Bronchial epithelial cell (primary cell): Measurements from ENCODE around the gene MUC13. TPM values are rescaled to one million over a fixed set of nuclear protein-coding genes. Genes with fewer than 3 reads are reported as not detected.

ENCODE experiments used
- DNase-seq: peaks from one replicate; pipeline ENCODE4 v3.0.0-alpha.2; 2010; ENCODE audit warnings: low read depth
- FAIRE-seq: peaks from 2 replicates; lab custom pipeline; 2011; peaks lifted over from hg19 to GRCh38; lab: Jason Lieb, UNC
- H3K27me3 ChIP-seq: 2 replicates; pipeline ENCODE4 v1.5.1; 2011; ENCODE audit warnings: low read length; ENCODE audit not compliant: control insufficient read depth, insufficient read depth
- H3K36me3 ChIP-seq: 2 replicates; pipeline ENCODE4 v1.5.1; 2011; ENCODE audit warnings: low read length; ENCODE audit not compliant: control insufficient read depth, insufficient read depth
- H3K4me3 ChIP-seq: 2 replicates; pipeline ENCODE4 v1.5.1; 2011; ENCODE audit warnings: mild to moderate bottlenecking, low read depth, low read length, control low read depth
- total RNA-seq: library from RNA; depleted of rRNA; stranded (reverse); fragments of >200 nt; gene quantifications from 2 replicates; pipeline ENCODE4 v1.2.1, GENCODE V29; 2014
- TF ChIP-seq, protein P1 (sequence below): IDR thresholded peaks from 2 replicates; pipeline ENCODE4 v1.5.1; 2011; ENCODE audit warnings: mild to moderate bottlenecking, moderate library complexity, low read length, control low read depth, inconsistent platforms; ENCODE audit not compliant: insufficient read depth, severe bottlenecking

MUC13 gene
- total RNA-seq, 1 donor from 2014 or later, result not detected

DNA sequence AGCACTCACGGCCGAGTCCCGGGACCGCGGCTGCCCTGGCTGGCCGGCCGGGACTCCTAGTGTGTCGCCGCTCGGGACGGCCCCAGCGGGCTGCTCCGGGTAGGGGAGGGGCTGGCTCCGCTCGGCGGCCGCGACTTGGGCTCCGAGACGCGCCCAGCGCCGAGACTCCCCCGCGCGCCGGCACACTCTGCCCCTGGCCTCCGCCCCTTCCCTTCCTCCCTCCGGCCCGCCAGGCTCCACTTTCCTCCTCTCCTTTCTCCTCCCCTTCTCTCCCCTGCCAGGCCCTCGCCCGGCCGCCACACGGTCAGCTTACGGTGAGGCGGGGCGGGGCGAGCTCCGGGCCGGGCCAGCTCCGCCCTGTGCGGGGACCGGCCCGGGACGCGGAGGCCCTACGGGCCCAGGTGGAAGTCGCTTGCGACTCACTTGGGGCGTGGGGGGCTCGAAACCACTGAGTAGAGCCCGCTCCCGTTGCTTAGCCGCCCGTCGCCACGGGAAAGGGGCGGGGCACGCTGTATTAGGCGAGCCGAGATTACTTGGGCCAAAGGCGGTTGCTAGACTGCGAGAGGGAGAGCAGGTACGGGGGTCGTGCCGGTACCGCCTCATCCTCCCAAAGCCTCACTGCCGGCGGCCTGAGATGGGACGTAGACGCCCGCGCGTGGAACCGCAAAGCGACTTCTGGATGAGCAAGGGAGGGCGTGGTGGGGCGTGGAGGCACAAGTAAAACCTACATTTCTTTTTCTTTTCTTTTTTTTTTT, 47.2 kb downstream of the MUC13 start, which contains the start of gene ITGB5:
Gene ITGB5 (minus strand): TSS at position 189 of the 755 bp plus-strand sequence. CDS start 365 bp downstream, outside the sequence.
- no peaks in the 10 kb centered on the region for H3K36me3 ChIP-seq
- TF ChIP-seq, protein P1, sequence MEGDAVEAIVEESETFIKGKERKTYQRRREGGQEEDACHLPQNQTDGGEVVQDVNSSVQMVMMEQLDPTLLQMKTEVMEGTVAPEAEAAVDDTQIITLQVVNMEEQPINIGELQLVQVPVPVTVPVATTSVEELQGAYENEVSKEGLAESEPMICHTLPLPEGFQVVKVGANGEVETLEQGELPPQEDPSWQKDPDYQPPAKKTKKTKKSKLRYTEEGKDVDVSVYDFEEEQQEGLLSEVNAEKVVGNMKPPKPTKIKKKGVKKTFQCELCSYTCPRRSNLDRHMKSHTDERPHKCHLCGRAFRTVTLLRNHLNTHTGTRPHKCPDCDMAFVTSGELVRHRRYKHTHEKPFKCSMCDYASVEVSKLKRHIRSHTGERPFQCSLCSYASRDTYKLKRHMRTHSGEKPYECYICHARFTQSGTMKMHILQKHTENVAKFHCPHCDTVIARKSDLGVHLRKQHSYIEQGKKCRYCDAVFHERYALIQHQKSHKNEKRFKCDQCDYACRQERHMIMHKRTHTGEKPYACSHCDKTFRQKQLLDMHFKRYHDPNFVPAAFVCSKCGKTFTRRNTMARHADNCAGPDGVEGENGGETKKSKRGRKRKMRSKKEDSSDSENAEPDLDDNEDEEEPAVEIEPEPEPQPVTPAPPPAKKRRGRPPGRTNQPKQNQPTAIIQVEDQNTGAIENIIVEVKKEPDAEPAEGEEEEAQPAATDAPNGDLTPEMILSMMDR, result no peak
- H3K27me3 ChIP-seq, result no peaks in the 10 kb centered on the region
- peak within 1 kb of the TSS; percentile 66 for H3K4me3 ChIP-seq
- peak; percentile 55 for DNase-seq
- FAIRE-seq, result no peak

DNA sequence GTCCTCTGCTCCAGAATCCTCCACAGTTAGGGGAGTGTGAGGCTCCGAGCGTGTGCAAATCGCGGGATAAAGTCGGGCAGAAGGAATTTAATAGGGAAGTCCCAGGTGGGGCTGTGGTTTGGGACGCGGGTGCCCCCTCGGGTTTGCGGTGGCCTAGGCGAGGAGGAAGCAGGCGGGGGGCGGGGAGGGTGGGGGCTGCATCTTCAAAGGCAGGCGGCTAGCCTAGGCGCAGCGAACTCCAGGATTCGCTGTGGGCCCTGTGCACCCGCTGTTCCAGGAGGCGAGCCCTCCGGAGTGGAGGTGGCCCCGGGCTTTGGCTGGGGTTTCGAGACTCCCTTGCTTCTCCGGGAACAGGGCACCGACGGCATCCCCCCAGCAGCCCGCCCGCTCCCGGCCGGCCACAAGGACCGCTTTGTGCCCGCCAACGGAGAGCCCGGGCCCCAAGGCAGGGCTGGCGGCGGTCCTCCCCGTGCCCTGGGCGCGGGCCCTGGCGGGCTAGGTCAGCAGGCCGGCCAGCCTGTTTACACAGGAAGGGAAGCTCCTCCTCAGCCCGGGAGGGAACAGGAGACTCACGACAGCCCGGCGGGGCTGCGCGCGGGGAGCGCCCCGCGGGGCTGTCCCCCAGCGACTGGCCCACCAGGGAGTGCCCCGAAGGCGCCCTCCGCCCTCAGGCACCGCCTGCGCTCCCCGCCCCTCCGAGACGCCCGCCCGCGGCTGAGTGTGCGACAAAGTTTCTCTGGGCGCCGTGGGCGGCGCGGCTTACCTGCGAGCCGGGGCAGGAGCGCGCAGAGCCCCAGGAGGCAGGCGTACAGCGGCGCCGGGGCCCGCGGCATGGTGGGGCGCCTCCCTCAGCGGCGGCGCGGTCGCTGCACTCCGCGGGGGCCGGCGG, 48.1 kb downstream of the MUC13 start:
- Histone ChIP-seq H3K4me3 (peak overlapping the region; percentile 66), H3K36me3 (no peaks in the 10 kb centered on the region), H3K27me3 (no peaks in the 10 kb centered on the region)
- TF ChIP-seq, protein P1, result no peak
- no peak for FAIRE-seq
- DNase-seq, result peak; percentile 21

DNA sequence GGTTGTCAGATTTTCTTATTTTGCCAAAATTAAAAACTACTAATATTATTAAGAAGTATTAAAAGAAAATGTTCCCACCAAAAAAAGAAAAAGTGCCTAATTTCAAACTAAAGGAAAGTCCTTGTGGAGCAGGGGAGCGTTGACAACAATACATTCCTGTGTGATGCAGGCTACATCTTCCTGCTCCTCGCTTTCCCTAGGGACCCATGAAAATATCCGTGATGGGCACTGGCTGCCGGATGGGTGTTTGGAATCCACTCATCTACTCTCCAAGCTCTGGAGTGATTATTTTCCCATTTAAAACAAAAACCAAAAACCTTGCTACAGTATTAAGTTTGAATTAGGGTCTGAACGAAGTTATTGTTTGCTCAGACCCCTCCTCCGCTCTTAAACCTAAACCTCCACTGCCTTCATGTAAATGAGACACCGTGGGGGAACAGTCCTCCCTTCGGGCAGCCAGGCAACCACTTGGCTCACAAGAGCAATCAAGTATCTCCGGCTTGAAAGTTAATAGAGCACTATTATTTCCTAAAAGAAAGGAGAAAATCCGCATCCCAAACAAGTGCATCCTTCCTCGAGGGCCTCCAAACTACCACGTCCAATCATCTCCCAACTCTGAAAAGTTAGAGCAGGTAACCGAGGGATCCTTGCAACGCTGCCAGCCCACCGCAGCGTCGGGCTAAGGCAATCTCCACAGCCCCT, 48.9 kb downstream of the MUC13 start:
- TF ChIP-seq, protein P1, result no peak
- FAIRE-seq, result no peak
- Histone ChIP-seq H3K36me3 (no peaks in the 10 kb centered on the region), H3K4me3 (peak overlapping the region; percentile 66), H3K27me3 (no peaks in the 10 kb centered on the region)
- peak; percentile 17 for DNase-seq

DNA sequence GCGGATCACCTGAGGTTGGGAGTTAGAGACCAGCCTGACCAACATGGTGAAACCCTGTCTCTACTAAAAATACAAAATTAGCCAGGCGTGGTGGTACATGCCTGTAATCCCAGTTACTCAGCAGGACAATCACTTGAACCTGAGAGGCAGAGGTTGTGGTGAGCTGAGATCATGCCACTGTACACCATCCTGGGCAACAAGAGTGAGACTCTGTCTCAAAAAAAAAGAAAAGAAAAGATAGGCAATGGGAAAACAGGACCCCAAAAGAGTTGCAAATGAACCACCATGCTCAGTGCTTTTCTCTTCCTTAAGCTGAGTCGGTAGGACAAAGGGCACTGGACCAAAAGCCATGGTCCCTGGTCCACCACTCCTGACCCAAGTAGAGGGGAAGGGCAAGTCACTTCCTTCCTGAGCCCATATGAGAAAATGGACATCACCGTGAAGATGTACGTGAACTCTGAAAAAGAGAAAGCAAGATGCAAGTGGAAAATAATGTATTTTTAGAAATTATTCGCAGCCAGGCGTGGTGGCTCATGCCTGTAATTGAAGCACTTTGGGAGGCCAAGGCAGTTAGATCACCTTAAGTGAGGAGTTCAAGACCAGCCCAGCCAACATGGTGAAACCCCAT, 50.0 kb downstream of the MUC13 start:
- H3K36me3 ChIP-seq, result no peaks in the 10 kb centered on the region
- TF ChIP-seq, protein P1, result no peak
- H3K27me3 ChIP-seq, result no peaks in the 10 kb centered on the region
- FAIRE-seq (no peak), DNase-seq (peak; percentile 65)
- H3K4me3 ChIP-seq, result no peak overlapping the region

DNA sequence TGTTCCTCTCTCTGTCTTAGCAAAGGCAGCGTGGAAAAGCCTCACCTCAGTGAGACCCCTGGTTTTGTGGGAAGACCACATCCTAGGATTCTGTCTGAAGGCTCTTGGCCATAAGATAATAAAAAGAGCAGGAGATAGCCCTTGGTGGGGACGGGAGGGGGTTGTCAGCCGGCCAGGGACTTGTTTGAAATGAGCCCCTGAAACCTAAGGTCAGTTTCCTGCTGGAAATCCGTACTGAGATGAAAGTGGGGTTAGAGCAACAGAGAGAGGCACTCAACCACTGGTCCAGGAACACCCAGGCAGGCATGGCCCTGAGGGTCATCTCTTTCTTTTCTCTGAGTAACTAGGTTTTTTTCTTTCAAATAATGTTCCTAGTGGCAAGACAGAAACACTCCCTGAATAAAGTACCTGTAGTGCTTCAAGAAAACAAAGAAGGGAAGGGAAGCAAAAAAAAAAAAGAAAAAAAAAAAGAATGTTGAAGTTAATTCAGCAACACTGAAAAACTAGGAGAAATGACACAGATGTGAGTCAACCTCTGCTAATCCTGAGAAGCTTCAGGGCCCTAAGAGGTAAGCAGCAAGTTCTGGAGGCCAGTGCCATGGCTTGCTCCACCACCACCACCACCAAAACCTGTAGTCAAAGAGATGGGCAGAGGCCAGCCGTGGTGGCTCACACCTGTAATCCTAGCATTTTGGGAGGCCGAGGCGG, 50.6 kb downstream of the MUC13 start:
- peak; percentile 85 for DNase-seq
- Histone ChIP-seq H3K4me3 (no peak overlapping the region), H3K27me3 (no peaks in the 10 kb centered on the region), H3K36me3 (no peaks in the 10 kb centered on the region)
- no peak for FAIRE-seq
- TF ChIP-seq, protein P1, result no peak
